HepG2 (cell line): ENCODE data around the gene IGSF21. TPM values are rescaled to one million over a fixed set of nuclear protein-coding genes. Genes with fewer than 3 reads are reported as not detected.
A peak's percentile ranks its signal among the peaks of the same experiment; 100 is the strongest.

ENCODE experiments used
- ATAC-seq: fragments of 200-7000 bp; cut with Tn5 transposase; 3 replicates; pipeline ENCODE4 v1.9.1; 2020; ENCODE audit warnings: mild to moderate bottlenecking, moderate library complexity
- BruUV-seq: library from RNA; stranded (reverse); fragments of 400-500 nt; replicated peaks from 2 replicates; lab custom pipeline; 2021; lab: Mats Ljungman, UMichigan
- CTCF ChIA-PET: fragments of 300-600 bp; formaldehyde crosslinking; extraction: SDS; loops from one replicate; lab custom pipeline; 2021; ENCODE audit warnings: low total read pairs, inconsistent platforms, low intra/inter-chr PET ratio; lab: Yijun Ruan, JAX
- POLR2A ChIA-PET: fragments of 350-600 bp; sonication (Branson Sonifier 250); formaldehyde crosslinking; loops from one replicate; lab custom pipeline; 2020; ENCODE audit warnings: antibody characterized with exemption, inconsistent platforms; lab: Yijun Ruan, JAX
- DNase-seq: peaks from one replicate; pipeline ENCODE4 v3.0.0-alpha.2; 2015; ENCODE audit warnings: low spot score
- FAIRE-seq: peaks from 3 replicates; lab custom pipeline; 2011; peaks lifted over from hg19 to GRCh38; lab: Jason Lieb, UNC
- H2AFZ ChIP-seq: one replicate; pipeline ENCODE4 v1.6.1; 2011; ENCODE audit warnings: low read length, inconsistent platforms
- H3K27ac ChIP-seq: fragments of 300-600 bp; 3 replicates; pipeline ENCODE4 v1.8.0; 2011; ENCODE audit warnings: mixed run types, mild to moderate bottlenecking, mixed read lengths, low read length, inconsistent platforms; ENCODE audit not compliant: insufficient read depth; ENCODE audit errors: extremely low read length
- H3K27me3 ChIP-seq, 2 experiments: fragments of 200-600 bp in 1 of 2; 2 replicates in 1 of 2; 3 replicates in 1 of 2; pipeline versions ENCODE4 v1.6.0 to v1.8.0; 2011; ENCODE audit warnings: low read length in 2 of 2, mild to moderate bottlenecking in 2 of 2, moderate library complexity in 2 of 2, inconsistent platforms in 1 of 2; ENCODE audit not compliant: insufficient read depth in 2 of 2, control insufficient read depth in 1 of 2
- H3K36me3 ChIP-seq, 2 experiments: fragments of 200-600 bp in 1 of 2; replicated peaks in 1 of 2; 2 replicates in 1 of 2; 3 replicates in 1 of 2; pipeline versions ENCODE4 v1.5.1 to v1.8.0; 2011; ENCODE audit warnings: low read length in 2 of 2, inconsistent platforms in 1 of 2; ENCODE audit not compliant: insufficient read depth in 2 of 2, control insufficient read depth in 1 of 2
- H3K4me1 ChIP-seq: 2 replicates; pipeline ENCODE4 v1.5.1; 2012; ENCODE audit warnings: low read length, inconsistent platforms; ENCODE audit not compliant: insufficient read depth
- H3K4me2 ChIP-seq: 2 replicates; pipeline ENCODE4 v1.6.0; 2011; ENCODE audit warnings: low read depth, low read length, inconsistent platforms
- H3K4me3 ChIP-seq, 3 experiments: fragments of 200-600 bp in 1 of 3; sonication (generic), shearing (Covaris generic) in 1 of 3; replicated peaks in 1 of 3; 2 replicates each; pipeline ENCODE4 v1.5.1; 2011 to 2016; ENCODE audit warnings: low read length in 3 of 3, inconsistent platforms in 2 of 3, low read depth in 2 of 3, mild to moderate bottlenecking in 2 of 3, control low read depth in 1 of 3, mixed read lengths in 1 of 3; ENCODE audit not compliant: insufficient read depth in 1 of 3
- H3K79me2 ChIP-seq: one replicate; pipeline ENCODE4 v1.6.1; 2011; ENCODE audit warnings: low read length, inconsistent platforms; ENCODE audit not compliant: insufficient read depth
- H3K9ac ChIP-seq: 2 replicates; pipeline ENCODE4 v1.6.0; 2011; ENCODE audit warnings: mild to moderate bottlenecking, low read depth, low read length, inconsistent platforms; ENCODE audit not compliant: insufficient read depth
- H3K9me3 ChIP-seq: 2 replicates; pipeline ENCODE4 v1.5.1; 2012; ENCODE audit warnings: mild to moderate bottlenecking, low read length
- H4K20me1 ChIP-seq: 2 replicates; pipeline ENCODE4 v1.6.0; 2011; ENCODE audit warnings: inconsistent platforms, mild to moderate bottlenecking, low read length, moderate library complexity; ENCODE audit not compliant: insufficient read depth
- EED ChIP-seq: sonication (generic); formaldehyde crosslinking; IDR thresholded peaks from 2 replicates; pipeline ENCODE4 v1.5.0; 2020; ENCODE audit warnings: mild to moderate bottlenecking, missing genetic modification reagents
- HMG20A ChIP-seq: IDR thresholded peaks from 2 replicates; pipeline ENCODE4 v1.6.1; 2016; ENCODE audit warnings: borderline replicate concordance
- HOXD1 ChIP-seq: sonication (generic); formaldehyde crosslinking; IDR thresholded peaks from 2 replicates; pipeline ENCODE4 v1.5.0; 2020; ENCODE audit warnings: missing genetic modification reagents
- JARID2 ChIP-seq: sonication (generic); formaldehyde crosslinking; IDR thresholded peaks from 2 replicates; pipeline ENCODE4 v1.8.1; 2023; ENCODE audit warnings: missing genetic modification reagents, inconsistent platforms; ENCODE audit not compliant: insufficient replicate concordance
- MAFF ChIP-seq: IDR thresholded peaks from 2 replicates; pipeline ENCODE4 v1.6.1; 2011; ENCODE audit warnings: low read depth, low read length, improper control_type of control experiment
- MAFK ChIP-seq, 2 experiments: IDR thresholded peaks in 1 of 2; conservative IDR thresholded peaks in 1 of 2; 2 replicates each; pipeline ENCODE4 v1.6.1; 2011; ENCODE audit warnings: improper control_type of control experiment in 2 of 2, low read length in 2 of 2
- MTF2 ChIP-seq: sonication (generic); formaldehyde crosslinking; IDR thresholded peaks from 2 replicates; pipeline ENCODE4 v1.5.0; 2020; ENCODE audit warnings: missing genetic modification reagents, borderline replicate concordance
- NPAS2 ChIP-seq: sonication (generic); formaldehyde crosslinking; IDR thresholded peaks from 2 replicates; pipeline ENCODE4 v1.8.0; 2022; ENCODE audit warnings: mild to moderate bottlenecking, missing genetic modification reagents, borderline replicate concordance
- REL ChIP-seq: sonication (generic); formaldehyde crosslinking; conservative IDR thresholded peaks from 2 replicates; pipeline ENCODE4 v1.8.0; 2022; ENCODE audit warnings: mild to moderate bottlenecking, missing genetic modification reagents, moderate library complexity
- XBP1 ChIP-seq: sonication (generic); formaldehyde crosslinking; IDR thresholded peaks from 2 replicates; pipeline ENCODE4 v1.5.0; 2020; ENCODE audit warnings: missing genetic modification reagents
- ZBTB20 ChIP-seq: sonication (generic); formaldehyde crosslinking; IDR thresholded peaks from 2 replicates; pipeline ENCODE4 v1.8.1; 2023; ENCODE audit warnings: missing genetic modification reagents, low read depth, mild to moderate bottlenecking, borderline replicate concordance
- ZNF264 ChIP-seq: sonication (generic); formaldehyde crosslinking; IDR thresholded peaks from 2 replicates; pipeline ENCODE4 v1.4.0; 2020; ENCODE audit warnings: missing genetic modification reagents
- WGBS: methylation state at CpG from one replicate; pipeline ENCODE4 v1.1.6; 2017; ENCODE audit warnings: low lambda C conversion rate; 5-methylcytosine and 5-hydroxymethylcytosine counted together
- in situ Hi-C: cut with HindIII; loops from 2 replicates; pipeline ENCODE4 v1.10.0; 2017; ENCODE audit warnings: low pct_unique_long_range_greater_than_20kb; ENCODE audit not compliant: extremely low pct_ligation_motif_present
- intact Hi-C: fragments of 100-400 bp; cut with micrococcal nuclease; formaldehyde crosslinking; loops from one replicate; pipeline ENCODE4 v1.10.0; 2022; ENCODE audit not compliant: unreplicated experiment
- polyA plus RNA-seq, 8 experiments: library from polyadenylated mRNA; depleted of rRNA in 3 of 8; stranded (reverse) in 7 of 8; unstranded in 1 of 8; fragments of >200 nt; fragmentation: Illumina TruSeq in 4 of 8; extraction: Trizol in 4 of 8; gene quantifications; 2 replicates each; pipeline versions ENCODE4 v1.2.1 to v1.2.3, GENCODE V29; 2011 to 2016; ENCODE audit warnings: low read depth in 4 of 8, missing spikeins in 1 of 8, mixed read lengths in 1 of 8; ENCODE audit not compliant: insufficient read depth in 1 of 8
- total RNA-seq, 5 experiments: library from RNA; depleted of rRNA; stranded (reverse); fragments of >200 nt; fragmentation: Illumina TruSeq; extraction: Trizol; gene quantifications; 2 replicates each; pipeline ENCODE4 v1.2.3, GENCODE V29; 2016; ENCODE audit warnings: low read depth in 1 of 5

IGSF21 gene
- total and polyA plus RNA-seq, 2 of the 13 experiments (the other 11 are each of a cell fraction or from before 2014, with no cell fraction given) = not detected

DNA sequence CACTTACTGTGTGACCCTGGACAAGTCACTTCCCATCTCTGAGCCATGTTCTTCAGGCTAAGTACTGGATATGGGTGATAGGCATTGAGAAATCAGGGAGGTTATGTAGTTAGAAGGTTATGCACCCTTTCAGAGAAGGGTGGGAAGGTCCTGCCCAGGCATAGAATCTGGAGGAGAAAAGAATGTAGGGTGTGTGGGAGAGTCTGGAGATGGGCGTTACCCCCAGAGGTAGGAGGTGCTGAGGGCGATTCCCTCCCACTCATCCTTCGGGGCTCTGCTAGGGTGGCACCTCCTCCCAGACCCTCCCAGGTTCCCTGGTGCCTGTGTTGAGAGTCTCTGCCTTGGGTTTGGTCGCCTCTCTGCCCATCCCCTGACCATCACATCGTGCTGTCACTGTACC lies 51.1 kb downstream of the IGSF21 start:
- POLR2A ChIA-PET = no interaction called here
- WGBS = 0% methylated on average over 3 of the region's 5 CpGs
- Histone ChIP-seq H3K79me2 (no peaks in the 10 kb centered on the region), H3K4me3 (no peak overlapping the region), H3K4me2 (no peak overlapping the region), H3K9me3 (no peaks in the 10 kb centered on the region), H3K4me1 (no peaks in the 10 kb centered on the region), H3K9ac (no peak overlapping the region), H2AFZ (no peak overlapping the region), H4K20me1 (no peaks in the 10 kb centered on the region), H3K27ac (no peak overlapping the region), H3K27me3 (peaks cover 6 to 44% of the 10 kb centered on the region in 2 experiments; a peak in 3 of 5 replicates), H3K36me3 (no peaks in the 10 kb centered on the region)
- DNase-seq (no peak), FAIRE-seq (no peak), ATAC-seq (no peak)
- TF ChIP-seq ZNF264 (CRISPR knock-in tag) (no peak), JARID2 (CRISPR knock-in tag) (no peak), XBP1 (CRISPR knock-in tag) (no peak), HOXD1 (CRISPR knock-in tag) (no peak), MTF2 (CRISPR knock-in tag) (no peak), HMG20A (CRISPR knock-in tag) (no peak), REL (CRISPR knock-in tag) (no peak), NPAS2 (CRISPR knock-in tag) (no peak)
- in situ Hi-C loops (no loop called here), intact Hi-C loops (no loop called here)
- CTCF ChIA-PET = no interaction called here
- BruUV-seq = no TSS peak

DNA sequence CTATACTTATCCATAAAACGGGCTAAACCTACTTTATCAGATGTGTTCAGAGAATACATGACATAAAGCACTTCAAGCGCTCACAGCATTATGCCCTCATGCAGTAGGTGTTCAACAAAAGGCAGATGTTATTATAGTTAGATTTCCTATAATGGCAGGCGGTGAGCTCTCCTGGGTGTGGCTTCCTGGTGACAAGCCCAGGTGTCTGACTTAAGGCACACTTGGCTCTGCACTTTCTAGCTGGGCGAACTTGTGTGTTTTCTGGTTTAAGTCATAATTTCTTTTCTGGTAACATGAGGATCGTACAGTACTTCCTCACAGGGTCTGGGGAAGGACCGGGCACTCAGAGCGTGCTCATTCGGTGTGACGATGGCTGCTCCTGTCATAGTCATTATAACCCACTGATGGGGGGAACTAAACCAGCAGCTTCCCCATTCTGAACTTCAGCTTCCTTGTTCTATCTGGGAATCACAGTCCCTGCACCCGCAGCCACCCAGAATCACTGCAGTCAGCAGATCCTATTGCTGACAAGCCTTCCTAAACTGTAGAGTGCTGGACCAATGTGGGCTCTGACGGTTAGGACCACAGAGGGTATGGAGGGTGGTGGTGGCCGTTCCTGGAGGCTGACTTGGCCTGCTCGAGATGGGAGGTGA lies 52.8 kb downstream of the IGSF21 start:
- in situ Hi-C loops (no loop called here), intact Hi-C loops (no loop called here)
- Histone ChIP-seq H3K27me3 (peaks cover 3 to 47% of the 10 kb centered on the region in 2 experiments; a peak in 3 of 5 replicates), H3K9ac (no peak overlapping the region), H4K20me1 (no peaks in the 10 kb centered on the region), H3K36me3 (no peaks in the 10 kb centered on the region), H3K79me2 (no peaks in the 10 kb centered on the region), H3K27ac (no peak overlapping the region), H2AFZ (no peak overlapping the region), H3K4me1 (no peaks in the 10 kb centered on the region), H3K4me2 (no peak overlapping the region), H3K9me3 (no peaks in the 10 kb centered on the region), H3K4me3 (no peak overlapping the region)
- DNase-seq (no peak), ATAC-seq (no peak), FAIRE-seq (no peak)
- ChIA-PET CTCF (no interaction called here), POLR2A (no interaction called here)
- no TSS peak for BruUV-seq
- TF ChIP-seq EED (CRISPR knock-in tag) (no peak), MAFF (peak; percentile 45; the same call in 1 of the 2 replicates), MAFK (conservative IDR thresholded peaks at IDR 0.05 in 1 of 2, IDR thresholded peaks at IDR 0.05 in 1 of 2; ENCODE audit: low read length in 2 of 2) (peak; percentile 27 to 62; a peak in 3 of 4 replicates), ZBTB20 (CRISPR knock-in tag) (no peak)
- 52% methylated on average over 9 of the region's 13 CpGs for WGBS
